DND-41 (cell line): ENCODE data around the gene ANKLE1.

Experiments used
- ATAC-seq: fragments of 200-7000 bp; cut with Tn5 transposase; 3 replicates; pipeline ENCODE4 v1.9.1; 2021; ENCODE audit warnings: low read depth; ENCODE audit not compliant: insufficient read depth
- DNase-seq: peaks from one replicate; pipeline ENCODE4 v3.0.0-alpha.2; 2020
- H2AFZ ChIP-seq: 2 replicates; pipeline ENCODE4 v1.6.0; 2012; ENCODE audit warnings: low read depth, low read length
- H3K27ac ChIP-seq: 2 replicates; pipeline ENCODE4 v1.5.1; 2012; ENCODE audit warnings: low read length, inconsistent platforms
- H3K27me3 ChIP-seq: fragments of 200-600 bp; sonication (generic); 2 replicates; pipeline ENCODE4 v1.6.0; 2012; ENCODE audit warnings: low read length, mild to moderate bottlenecking, inconsistent platforms; ENCODE audit not compliant: insufficient read depth, poor library complexity
- H3K36me3 ChIP-seq: 2 replicates; pipeline ENCODE4 v1.5.1; 2012; ENCODE audit warnings: low read length, inconsistent platforms; ENCODE audit not compliant: insufficient read depth
- H3K4me1 ChIP-seq: 2 replicates; pipeline ENCODE4 v1.5.1; 2012; ENCODE audit warnings: mild to moderate bottlenecking, low read length; ENCODE audit not compliant: insufficient read depth
- H3K4me2 ChIP-seq: 2 replicates; pipeline ENCODE4 v1.6.0; 2012; ENCODE audit warnings: mild to moderate bottlenecking, moderate library complexity, low read length, inconsistent platforms; ENCODE audit not compliant: insufficient read depth
- H3K4me3 ChIP-seq, 2 experiments: fragments of 200-600 bp in 1 of 2; shearing (Covaris generic) in 1 of 2; 2 replicates each; pipeline ENCODE4 v1.5.1; 2012 to 2016; ENCODE audit warnings: inconsistent platforms in 2 of 2, low read length in 2 of 2, mild to moderate bottlenecking in 2 of 2, low read depth in 1 of 2, moderate library complexity in 1 of 2
- H3K79me2 ChIP-seq: 2 replicates; pipeline ENCODE4 v1.6.0; 2012; ENCODE audit warnings: low read length, inconsistent platforms; ENCODE audit not compliant: insufficient read depth
- H3K9ac ChIP-seq: 2 replicates; pipeline ENCODE4 v1.6.0; 2012; ENCODE audit warnings: low read depth, mild to moderate bottlenecking, inconsistent platforms, low read length, moderate library complexity
- H3K9me3 ChIP-seq: 2 replicates; pipeline ENCODE4 v1.5.1; 2012; ENCODE audit warnings: low read length, moderate library complexity, mild to moderate bottlenecking, inconsistent platforms; ENCODE audit not compliant: insufficient read depth, severe bottlenecking
- H4K20me1 ChIP-seq: 2 replicates; pipeline ENCODE4 v1.6.0; 2012; ENCODE audit warnings: low read length; ENCODE audit not compliant: insufficient read depth
- CTCF ChIP-seq: IDR thresholded peaks from 2 replicates; pipeline ENCODE4 v1.5.1; 2012; ENCODE audit warnings: borderline replicate concordance, low read length, moderate library complexity, mild to moderate bottlenecking; ENCODE audit not compliant: poor library complexity, severe bottlenecking; ENCODE audit errors: extremely low read depth
- EZH2 ChIP-seq: IDR thresholded peaks from 3 replicates; pipeline ENCODE4 v1.6.1; 2012; ENCODE audit warnings: borderline replicate concordance, low read depth, mild to moderate bottlenecking, moderate library complexity, low read length, inconsistent platforms; ENCODE audit not compliant: severe bottlenecking

ANKLE1 gene

GRCh38 chr19:17309965-17310461, 28.3 kb downstream of the ANKLE1 start:
- Histone ChIP-seq H3K9ac (peak overlapping the region; percentile 90), H3K4me2 (peak overlapping the region; percentile 92), H3K36me3 (peaks cover 40% of the 10 kb centered on the region), H3K27me3 (no peaks in the 10 kb centered on the region), H3K79me2 (peaks cover 68% of the 10 kb centered on the region), H3K4me1 (peaks cover 61% of the 10 kb centered on the region), H3K9me3 (no peaks in the 10 kb centered on the region), H3K27ac (peak overlapping the region; percentile 82), H4K20me1 (peaks cover 43% of the 10 kb centered on the region), H3K4me3 (peak overlapping the region; percentile 84), H2AFZ (peak overlapping the region; percentile 18; the same call in 1 of the 2 replicates)
- TF ChIP-seq EZH2 (no peak), CTCF (no peak)
- ATAC-seq (no peak), DNase-seq (no peak)

GRCh38 chr19:17311455-17312188, 29.9 kb downstream of the ANKLE1 start:
- no peak for ATAC-seq
- H3K79me2 ChIP-seq: peaks cover 62% of the 10 kb centered on the region
- H3K9ac ChIP-seq: no peak overlapping the region

GRCh38 chr19:17312189-17313113, 30.8 kb downstream of the ANKLE1 start:
- Histone ChIP-seq H4K20me1 (peaks cover 47% of the 10 kb centered on the region), H3K36me3 (peaks cover 49% of the 10 kb centered on the region), H3K4me1 (peaks cover 42% of the 10 kb centered on the region), H3K4me3 (no peak overlapping the region), H3K79me2 (peaks cover 54% of the 10 kb centered on the region), H3K9me3 (no peaks in the 10 kb centered on the region), H3K27ac (no peak overlapping the region), H3K9ac (no peak overlapping the region), H3K27me3 (no peaks in the 10 kb centered on the region), H2AFZ (no peak overlapping the region), H3K4me2 (no peak overlapping the region)
- no peak for TF ChIP-seq EZH2
- no peak for TF ChIP-seq CTCF
- ATAC-seq (no peak), DNase-seq (no peak)

More at GRCh38 chr19:17311455-17312188, 29.9 kb downstream of the ANKLE1 start:
- Histone ChIP-seq H3K4me3 (no peak overlapping the region), H3K9me3 (no peaks in the 10 kb centered on the region), H3K4me1 (peaks cover 50% of the 10 kb centered on the region), H3K27me3 (no peaks in the 10 kb centered on the region), H4K20me1 (peaks cover 47% of the 10 kb centered on the region), H3K36me3 (peaks cover 49% of the 10 kb centered on the region), H3K27ac (no peak overlapping the region), H3K4me2 (peak overlapping the region; percentile 10; the same call in 1 of the 2 replicates), H2AFZ (no peak overlapping the region)
- no peak for DNase-seq
- no peak for TF ChIP-seq CTCF
- no peak for TF ChIP-seq EZH2
